Ascending aorta (tissue), 2 donors: ENCODE measurements around the gene TREX2. TPM values are rescaled to one million over a fixed set of nuclear protein-coding genes. Genes with fewer than 3 reads are reported as not detected.

Experiments
- DNase-seq, 2 donors: peaks; one replicate each; pipeline ENCODE4 v3.0.0-alpha.2; 2019; ENCODE audit warnings: low spot score in 2 of 2
- H3K27ac ChIP-seq, 2 donors: fragments of 200-600 bp; sonication (generic); one replicate each; pipeline ENCODE4 v1.5.1; 2016 to 2017; ENCODE audit warnings: mild to moderate bottlenecking in 1 of 2
- H3K27me3 ChIP-seq: fragments of 200-600 bp; sonication (generic); one replicate; pipeline ENCODE4 v1.5.1; 2017
- H3K36me3 ChIP-seq, 2 donors: fragments of 200-600 bp; sonication (generic); one replicate each; pipeline ENCODE4 v1.5.1; 2016
- H3K4me1 ChIP-seq, 2 donors: fragments of 200-600 bp; sonication (generic); one replicate each; pipeline ENCODE4 v1.5.1; 2016 to 2017; ENCODE audit warnings: mild to moderate bottlenecking in 1 of 2
- H3K4me3 ChIP-seq, 2 donors: fragments of 200-600 bp; sonication (generic); one replicate each; pipeline ENCODE4 v1.5.1; 2016 to 2017; ENCODE audit warnings: mild to moderate bottlenecking in 1 of 2
- H3K9me3 ChIP-seq, 2 donors: fragments of 200-600 bp; sonication (generic); one replicate each; pipeline ENCODE4 v1.5.1; 2016
- CTCF ChIP-seq, 3 experiments: fragments of 200-600 bp in 2 of 3; fragments of 450-650 bp in 1 of 3; sonication (generic) in 2 of 3; IDR thresholded peaks; one replicate each; pipeline ENCODE4 v1.5.1; 2016 to 2019; ENCODE audit warnings: antibody characterized with exemption in 3 of 3, mild to moderate bottlenecking in 1 of 3, moderate library complexity in 1 of 3
- intact Hi-C: fragments of 100-400 bp; cut with DNase I; formaldehyde crosslinking; loops from one replicate; pipeline ENCODE4 v1.15.1; 2023
- total RNA-seq: library from RNA; depleted of rRNA; stranded (reverse); fragments of >200 nt; gene quantifications from one replicate; pipeline ENCODE4 v1.1.0, GENCODE V29; 2016

The TREX2 gene
- total RNA-seq, 1 donor from 2014 or later: 0.21 TPM

GRCh38 chrX:153492543-153492942 lies 46.7 kb upstream of the TREX2 start:
- no peak for DNase-seq
- H3K36me3 ChIP-seq: no peaks in the 10 kb centered on the region
- intact Hi-C loops: no loop called here
- peaks cover 9 to 37% of the 10 kb centered on the region in 2 donors for H3K4me1 ChIP-seq
- H3K27me3 ChIP-seq: no peaks in the 10 kb centered on the region
- no peak overlapping the region for H3K4me3 ChIP-seq
- TF ChIP-seq CTCF (IDR thresholded peaks at IDR 0.05): no peak
- H3K9me3 ChIP-seq: no peaks in the 10 kb centered on the region
- H3K27ac ChIP-seq: peak overlapping the region; percentile 76 to 87

GRCh38 chrX:153491918-153492317 lies 46.1 kb upstream of the TREX2 start:
- Histone ChIP-seq H3K9me3 (no peaks in the 10 kb centered on the region), H3K4me1 (peaks cover 9 to 40% of the 10 kb centered on the region in 2 donors), H3K36me3 (no peaks in the 10 kb centered on the region), H3K27ac (peak overlapping the region; percentile 76 to 87), H3K4me3 (no peak overlapping the region), H3K27me3 (no peaks in the 10 kb centered on the region)
- intact Hi-C loops: no loop called here
- TF ChIP-seq CTCF (IDR thresholded peaks at IDR 0.05): no peak
- DNase-seq: no peak

- H3K36me3 ChIP-seq: no peaks in the 10 kb centered on the region
- DNase-seq: no peak
- intact Hi-C loops: no loop called here
- H3K4me1 ChIP-seq: peaks cover 9 to 40% of the 10 kb centered on the region in 2 donors
- H3K27ac ChIP-seq: peak overlapping the region; percentile 76 to 87
- no peaks in the 10 kb centered on the region for H3K27me3 ChIP-seq
- H3K4me3 ChIP-seq: no peak overlapping the region
- no peak for TF ChIP-seq CTCF (IDR thresholded peaks at IDR 0.05)
- no peaks in the 10 kb centered on the region for H3K9me3 ChIP-seq
Observed at GRCh38 chrX:153491351-153491914, 45.6 kb upstream of the TREX2 start.

- TF ChIP-seq CTCF (IDR thresholded peaks at IDR 0.05): no peak
- peaks cover 12 to 40% of the 10 kb centered on the region in 2 donors for H3K4me1 ChIP-seq
- H3K27ac ChIP-seq: peak overlapping the region; percentile 87 to 94
Observed at GRCh38 chrX:153490217-153490930, 44.5 kb upstream of the TREX2 start.

GRCh38 chrX:153488231-153488914 lies 42.5 kb upstream of the TREX2 start:
- intact Hi-C loops: no loop called here
- H3K4me1 ChIP-seq: peaks cover 6 to 54% of the 10 kb centered on the region in 2 donors

More at GRCh38 chrX:153490217-153490930, 44.5 kb upstream of the TREX2 start:
- no peaks in the 10 kb centered on the region for H3K36me3 ChIP-seq
- DNase-seq: no peak
- H3K4me3 ChIP-seq: no peak overlapping the region
- H3K9me3 ChIP-seq: no peaks in the 10 kb centered on the region
- intact Hi-C loops: no loop called here
- H3K27me3 ChIP-seq: no peaks in the 10 kb centered on the region

More at GRCh38 chrX:153488231-153488914, 42.5 kb upstream of the TREX2 start:
- Histone ChIP-seq H3K4me3 (peak overlapping the region in 1 of 2 donors; percentile 36), H3K27me3 (no peaks in the 10 kb centered on the region), H3K9me3 (no peaks in the 10 kb centered on the region), H3K27ac (peak overlapping the region; percentile 87 to 94), H3K36me3 (no peaks in the 10 kb centered on the region)
- no peak for TF ChIP-seq CTCF (IDR thresholded peaks at IDR 0.05)
- DNase-seq: peak in 1 of 2 donors; percentile 86
